ENCODE results near the gene INCA1.

Gene INCA1

GRCh38 chr17:4966844-4967538 lies 30.3 kb downstream of the INCA1 start:
- TF ChIP-seq CTCF (IDR thresholded peaks at IDR 0.05; ENCODE audit: low read depth, low read length, missing control alignments), result no peak
- DNase-seq (ENCODE audit: low read depth), result peak; percentile 99
- peak overlapping the region; percentile 87 for H3K4me3 ChIP-seq (ENCODE audit: low read depth, low read length)

- no peak for TF ChIP-seq CTCF (IDR thresholded peaks at IDR 0.05; ENCODE audit: low read depth, low read length, missing control alignments)
- no peak overlapping the region for H3K4me3 ChIP-seq (ENCODE audit: low read depth, low read length)
- DNase-seq (ENCODE audit: low read depth), result no peak
Measured at GRCh38 chr17:4965311-4965986, 31.9 kb downstream of the INCA1 start.

- no peak for TF ChIP-seq CTCF (IDR thresholded peaks at IDR 0.05; ENCODE audit: low read depth, low read length, missing control alignments)
- no peak overlapping the region for H3K4me3 ChIP-seq (ENCODE audit: low read depth, low read length)
- DNase-seq (ENCODE audit: low read depth), result no peak
Measured at GRCh38 chr17:4960279-4960922, 36.9 kb downstream of the INCA1 start.

GRCh38 chr17:4959261-4959965 lies 37.9 kb downstream of the INCA1 start:
- no peak for DNase-seq (ENCODE audit: low read depth)
- TF ChIP-seq CTCF (IDR thresholded peaks at IDR 0.05; ENCODE audit: low read depth, low read length, missing control alignments), result no peak
- no peak overlapping the region for H3K4me3 ChIP-seq (ENCODE audit: low read depth, low read length)

GRCh38 chr17:4958102-4958501 lies 39.2 kb downstream of the INCA1 start:
- no peak for DNase-seq (ENCODE audit: low read depth)
- no peak overlapping the region for H3K4me3 ChIP-seq (ENCODE audit: low read depth, low read length)
- no peak for TF ChIP-seq CTCF (IDR thresholded peaks at IDR 0.05; ENCODE audit: low read depth, low read length, missing control alignments)

GRCh38 chr17:4956493-4957061 lies 40.7 kb downstream of the INCA1 start:
- DNase-seq (ENCODE audit: low read depth), result no peak
- TF ChIP-seq CTCF (IDR thresholded peaks at IDR 0.05; ENCODE audit: low read depth, low read length, missing control alignments), result peak; percentile 54
- no peak overlapping the region for H3K4me3 ChIP-seq (ENCODE audit: low read depth, low read length)
